Measurements from ENCODE around the gene CEP350. TPM values are rescaled to one million over a fixed set of nuclear protein-coding genes. Genes with fewer than 3 reads are reported as not detected.

The CEP350 gene
- polyA plus RNA-seq, 2 donors, result 5.0 to 5.2 TPM

- Histone ChIP-seq H3K27me3 (ENCODE audit: control insufficient read depth in 1 of 2, insufficient read depth in 2 of 2, low read length in 2 of 2) (no peaks in the 10 kb centered on the region), H3K4me1 (ENCODE audit: control insufficient read depth in 2 of 2, insufficient read depth in 2 of 2, low read length in 1 of 2) (no peaks in the 10 kb centered on the region), H3K27ac (ENCODE audit: low read depth in 2 of 2, low read length in 1 of 2) (no peak overlapping the region), H3K4me3 (ENCODE audit: low read depth in 1 of 2, low read length in 2 of 2) (no peak overlapping the region), H3K9me3 (ENCODE audit: control insufficient read depth in 2 of 2, insufficient read depth in 1 of 2, low read depth in 1 of 2, low read length in 1 of 2) (no peaks in the 10 kb centered on the region), H3K36me3 (ENCODE audit: control insufficient read depth in 2 of 2, insufficient read depth in 2 of 2, low read length in 1 of 2) (no peaks in the 10 kb centered on the region)
- 63 to 74% methylated on average over 6 of the region's 6 CpGs for WGBS, 2 donors
Measured at GRCh38 chr1:180144659-180145357, 190.2 kb downstream of the CEP350 start.

GRCh38 chr1:180145446-180145845 lies 190.8 kb downstream of the CEP350 start:
- 88 to 92% methylated on average over 3 of the region's 3 CpGs for WGBS, 2 donors
- Histone ChIP-seq H3K36me3 (ENCODE audit: control insufficient read depth in 2 of 2, insufficient read depth in 2 of 2, low read length in 1 of 2) (no peaks in the 10 kb centered on the region), H3K4me1 (ENCODE audit: control insufficient read depth in 2 of 2, insufficient read depth in 2 of 2, low read length in 1 of 2) (no peaks in the 10 kb centered on the region), H3K27ac (ENCODE audit: low read depth in 2 of 2, low read length in 1 of 2) (no peak overlapping the region), H3K9me3 (ENCODE audit: control insufficient read depth in 2 of 2, insufficient read depth in 1 of 2, low read depth in 1 of 2, low read length in 1 of 2) (no peaks in the 10 kb centered on the region), H3K4me3 (ENCODE audit: low read depth in 1 of 2, low read length in 2 of 2) (no peak overlapping the region), H3K27me3 (ENCODE audit: control insufficient read depth in 1 of 2, insufficient read depth in 2 of 2, low read length in 2 of 2) (no peaks in the 10 kb centered on the region)

GRCh38 chr1:180150982-180151381 lies 196.4 kb downstream of the CEP350 start:
- peaks cover 0 to 8% of the 10 kb centered on the region in 2 donors for H3K4me1 ChIP-seq (ENCODE audit: control insufficient read depth in 2 of 2, insufficient read depth in 2 of 2, low read length in 1 of 2)
- no peaks in the 10 kb centered on the region for H3K27me3 ChIP-seq (ENCODE audit: control insufficient read depth in 1 of 2, insufficient read depth in 2 of 2, low read length in 2 of 2)
- no peak overlapping the region for H3K4me3 ChIP-seq (ENCODE audit: low read depth in 1 of 2, low read length in 2 of 2)
- no peaks in the 10 kb centered on the region for H3K9me3 ChIP-seq (ENCODE audit: control insufficient read depth in 2 of 2, insufficient read depth in 1 of 2, low read depth in 1 of 2, low read length in 1 of 2)
- no peak overlapping the region for H3K27ac ChIP-seq (ENCODE audit: low read depth in 2 of 2, low read length in 1 of 2)
- WGBS, 2 donors, result 60 to 74% methylated on average over 1 of the region's 1 CpG
- H3K36me3 ChIP-seq (ENCODE audit: control insufficient read depth in 2 of 2, insufficient read depth in 2 of 2, low read length in 1 of 2), result no peaks in the 10 kb centered on the region

- no peak overlapping the region for H3K27ac ChIP-seq (ENCODE audit: low read depth in 2 of 2, low read length in 1 of 2)
- WGBS, 2 donors, result 46 to 64% methylated on average over 3 of the region's 3 CpGs
Measured at GRCh38 chr1:180151508-180151907, 196.9 kb downstream of the CEP350 start.

GRCh38 chr1:180152588-180152987 lies 198.0 kb downstream of the CEP350 start:
- peaks cover 2 to 12% of the 10 kb centered on the region in 2 donors for H3K4me1 ChIP-seq (ENCODE audit: control insufficient read depth in 2 of 2, insufficient read depth in 2 of 2, low read length in 1 of 2)

More at GRCh38 chr1:180151508-180151907, 196.9 kb downstream of the CEP350 start:
- no peaks in the 10 kb centered on the region for H3K27me3 ChIP-seq (ENCODE audit: control insufficient read depth in 1 of 2, insufficient read depth in 2 of 2, low read length in 2 of 2)
- no peak overlapping the region for H3K4me3 ChIP-seq (ENCODE audit: low read depth in 1 of 2, low read length in 2 of 2)
- peaks cover 0 to 8% of the 10 kb centered on the region in 2 donors for H3K4me1 ChIP-seq (ENCODE audit: control insufficient read depth in 2 of 2, insufficient read depth in 2 of 2, low read length in 1 of 2)
- no peaks in the 10 kb centered on the region for H3K36me3 ChIP-seq (ENCODE audit: control insufficient read depth in 2 of 2, insufficient read depth in 2 of 2, low read length in 1 of 2)
- no peaks in the 10 kb centered on the region for H3K9me3 ChIP-seq (ENCODE audit: control insufficient read depth in 2 of 2, insufficient read depth in 1 of 2, low read depth in 1 of 2, low read length in 1 of 2)

GRCh38 chr1:180153032-180153431 lies 198.4 kb downstream of the CEP350 start:
- 90 to 95% methylated on average over 5 of the region's 5 CpGs for WGBS, 2 donors
- no peak overlapping the region for H3K4me3 ChIP-seq (ENCODE audit: low read depth in 1 of 2, low read length in 2 of 2)
- no peaks in the 10 kb centered on the region for H3K27me3 ChIP-seq (ENCODE audit: control insufficient read depth in 1 of 2, insufficient read depth in 2 of 2, low read length in 2 of 2)
- H3K4me1 ChIP-seq (ENCODE audit: control insufficient read depth in 2 of 2, insufficient read depth in 2 of 2, low read length in 1 of 2), result peaks cover 2 to 12% of the 10 kb centered on the region in 2 donors
- no peaks in the 10 kb centered on the region for H3K9me3 ChIP-seq (ENCODE audit: control insufficient read depth in 2 of 2, insufficient read depth in 1 of 2, low read depth in 1 of 2, low read length in 1 of 2)
- H3K36me3 ChIP-seq (ENCODE audit: control insufficient read depth in 2 of 2, insufficient read depth in 2 of 2, low read length in 1 of 2), result peaks cover 0 to under 1% of the 10 kb centered on the region in 2 donors
- H3K27ac ChIP-seq (ENCODE audit: low read depth in 2 of 2, low read length in 1 of 2), result no peak overlapping the region

More at GRCh38 chr1:180152588-180152987, 198.0 kb downstream of the CEP350 start:
- 91 to 95% methylated on average over 6 of the region's 6 CpGs for WGBS, 2 donors
- Histone ChIP-seq H3K36me3 (ENCODE audit: control insufficient read depth in 2 of 2, insufficient read depth in 2 of 2, low read length in 1 of 2) (no peaks in the 10 kb centered on the region), H3K9me3 (ENCODE audit: control insufficient read depth in 2 of 2, insufficient read depth in 1 of 2, low read depth in 1 of 2, low read length in 1 of 2) (no peaks in the 10 kb centered on the region), H3K27me3 (ENCODE audit: control insufficient read depth in 1 of 2, insufficient read depth in 2 of 2, low read length in 2 of 2) (no peaks in the 10 kb centered on the region), H3K4me3 (ENCODE audit: low read depth in 1 of 2, low read length in 2 of 2) (no peak overlapping the region), H3K27ac (ENCODE audit: low read depth in 2 of 2, low read length in 1 of 2) (no peak overlapping the region)

- peaks cover 0 to 9% of the 10 kb centered on the region in 2 donors for H3K36me3 ChIP-seq (ENCODE audit: control insufficient read depth in 2 of 2, insufficient read depth in 2 of 2, low read length in 1 of 2)
- H3K27me3 ChIP-seq (ENCODE audit: control insufficient read depth in 1 of 2, insufficient read depth in 2 of 2, low read length in 2 of 2), result no peaks in the 10 kb centered on the region
- H3K4me3 ChIP-seq (ENCODE audit: low read depth in 1 of 2, low read length in 2 of 2), result peak overlapping the region; percentile 69 to 78
- 12 to 18% methylated on average over 7 of the region's 7 CpGs for WGBS, 2 donors
- H3K4me1 ChIP-seq (ENCODE audit: control insufficient read depth in 2 of 2, insufficient read depth in 2 of 2, low read length in 1 of 2), result peaks cover 2 to 21% of the 10 kb centered on the region in 2 donors
- no peaks in the 10 kb centered on the region for H3K9me3 ChIP-seq (ENCODE audit: control insufficient read depth in 2 of 2, insufficient read depth in 1 of 2, low read depth in 1 of 2, low read length in 1 of 2)
- peak overlapping the region; percentile 57 to 90 for H3K27ac ChIP-seq (ENCODE audit: low read depth in 2 of 2, low read length in 1 of 2)
Measured at GRCh38 chr1:180154003-180154324, 199.4 kb downstream of the CEP350 start.

GRCh38 chr1:180154325-180155181 lies 199.9 kb downstream of the CEP350 start, which contains the start of gene QSOX1:
TSS of gene QSOX1 (plus strand) at chr1:180154869. CDS start at chr1:180154908, 39 bp downstream.
- Histone ChIP-seq H3K27ac (ENCODE audit: low read depth in 2 of 2, low read length in 1 of 2) (peak within 1 kb of the TSS; percentile 89 to 91), H3K9me3 (ENCODE audit: control insufficient read depth in 2 of 2, insufficient read depth in 1 of 2, low read depth in 1 of 2, low read length in 1 of 2) (no peaks in the 10 kb centered on the region), H3K36me3 (ENCODE audit: control insufficient read depth in 2 of 2, insufficient read depth in 2 of 2, low read length in 1 of 2) (peaks cover 0 to 9% of the 10 kb centered on the region in 2 donors), H3K4me3 (ENCODE audit: low read depth in 1 of 2, low read length in 2 of 2) (peak within 1 kb of the TSS; percentile 78 to 96), H3K27me3 (ENCODE audit: control insufficient read depth in 1 of 2, insufficient read depth in 2 of 2, low read length in 2 of 2) (no peaks in the 10 kb centered on the region), H3K4me1 (ENCODE audit: control insufficient read depth in 2 of 2, insufficient read depth in 2 of 2, low read length in 1 of 2) (peaks cover 2 to 21% of the 10 kb centered on the region in 2 donors)
- 0 to 1% methylated on average over 97 to 100 of the region's 100 CpGs for WGBS, 2 donors

GRCh38 chr1:180155182-180155682 lies 200.6 kb downstream of the CEP350 start:
- peaks cover 0 to 9% of the 10 kb centered on the region in 2 donors for H3K36me3 ChIP-seq (ENCODE audit: control insufficient read depth in 2 of 2, insufficient read depth in 2 of 2, low read length in 1 of 2)
- peaks cover 2 to 21% of the 10 kb centered on the region in 2 donors for H3K4me1 ChIP-seq (ENCODE audit: control insufficient read depth in 2 of 2, insufficient read depth in 2 of 2, low read length in 1 of 2)
- H3K27me3 ChIP-seq (ENCODE audit: control insufficient read depth in 1 of 2, insufficient read depth in 2 of 2, low read length in 2 of 2), result no peaks in the 10 kb centered on the region
- H3K9me3 ChIP-seq (ENCODE audit: control insufficient read depth in 2 of 2, insufficient read depth in 1 of 2, low read depth in 1 of 2, low read length in 1 of 2), result no peaks in the 10 kb centered on the region
- peak overlapping the region; percentile 78 to 96 for H3K4me3 ChIP-seq (ENCODE audit: low read depth in 1 of 2, low read length in 2 of 2)
- WGBS, 2 donors, result 1% methylated on average over 29 of the region's 29 CpGs
- H3K27ac ChIP-seq (ENCODE audit: low read depth in 2 of 2, low read length in 1 of 2), result peak overlapping the region; percentile 89 to 91

Data from esophagus (tissue), 2 donors.